ENCODE results near the gene DLG2. TPM values are rescaled to one million over a fixed set of nuclear protein-coding genes. Genes with fewer than 3 reads are reported as not detected.
"Not testable (repeated sequence)": the region's sequence is repeated elsewhere in the genome, so short reads cannot be mapped to it uniquely, and the experiment has no call there.

Gene DLG2
- total RNA-seq, 2 donors from 2014 or later, result 3.8 to 16.4 TPM

DNA sequence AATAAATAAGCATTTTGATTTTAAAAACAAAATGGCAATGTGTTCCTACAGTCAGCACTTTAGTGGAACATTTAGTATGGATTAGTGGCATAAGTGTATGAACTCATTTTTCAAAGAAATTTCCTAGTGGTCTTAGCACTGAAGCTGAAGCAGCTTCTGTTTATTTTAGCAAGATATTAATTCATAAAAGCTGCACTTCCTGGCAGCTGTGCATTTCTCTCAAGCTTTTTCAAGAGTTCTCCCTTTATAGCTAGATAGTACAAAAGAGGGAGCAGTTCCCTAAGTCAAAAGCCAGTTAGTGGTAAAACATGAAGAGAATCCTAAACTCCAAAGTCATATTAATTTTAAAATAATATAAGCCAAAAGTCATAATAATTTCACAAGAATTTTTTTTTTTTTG, 1304.9 kb downstream of the DLG2 start:
- TF ChIP-seq, protein P1, sequence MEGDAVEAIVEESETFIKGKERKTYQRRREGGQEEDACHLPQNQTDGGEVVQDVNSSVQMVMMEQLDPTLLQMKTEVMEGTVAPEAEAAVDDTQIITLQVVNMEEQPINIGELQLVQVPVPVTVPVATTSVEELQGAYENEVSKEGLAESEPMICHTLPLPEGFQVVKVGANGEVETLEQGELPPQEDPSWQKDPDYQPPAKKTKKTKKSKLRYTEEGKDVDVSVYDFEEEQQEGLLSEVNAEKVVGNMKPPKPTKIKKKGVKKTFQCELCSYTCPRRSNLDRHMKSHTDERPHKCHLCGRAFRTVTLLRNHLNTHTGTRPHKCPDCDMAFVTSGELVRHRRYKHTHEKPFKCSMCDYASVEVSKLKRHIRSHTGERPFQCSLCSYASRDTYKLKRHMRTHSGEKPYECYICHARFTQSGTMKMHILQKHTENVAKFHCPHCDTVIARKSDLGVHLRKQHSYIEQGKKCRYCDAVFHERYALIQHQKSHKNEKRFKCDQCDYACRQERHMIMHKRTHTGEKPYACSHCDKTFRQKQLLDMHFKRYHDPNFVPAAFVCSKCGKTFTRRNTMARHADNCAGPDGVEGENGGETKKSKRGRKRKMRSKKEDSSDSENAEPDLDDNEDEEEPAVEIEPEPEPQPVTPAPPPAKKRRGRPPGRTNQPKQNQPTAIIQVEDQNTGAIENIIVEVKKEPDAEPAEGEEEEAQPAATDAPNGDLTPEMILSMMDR (IDR thresholded peaks at IDR 0.05), result no peak
- ATAC-seq (ENCODE audit: insufficient number of reproducible peaks, low FRiP score, low read depth) (no peak), DNase-seq (ENCODE audit: low spot score) (no peak)
- Histone ChIP-seq H3K4me1 (ENCODE audit: control insufficient read depth in 1 of 2, low read depth in 2 of 2) (no peaks in the 10 kb centered on the region), H3K9me3 (no peaks in the 10 kb centered on the region), H3K4me3 (no peak overlapping the region), H3K27me3 (replicated peaks; ENCODE audit: insufficient read depth) (no peaks in the 10 kb centered on the region), H3K27ac (no peak overlapping the region), H3K36me3 (no peaks in the 10 kb centered on the region)

DNA sequence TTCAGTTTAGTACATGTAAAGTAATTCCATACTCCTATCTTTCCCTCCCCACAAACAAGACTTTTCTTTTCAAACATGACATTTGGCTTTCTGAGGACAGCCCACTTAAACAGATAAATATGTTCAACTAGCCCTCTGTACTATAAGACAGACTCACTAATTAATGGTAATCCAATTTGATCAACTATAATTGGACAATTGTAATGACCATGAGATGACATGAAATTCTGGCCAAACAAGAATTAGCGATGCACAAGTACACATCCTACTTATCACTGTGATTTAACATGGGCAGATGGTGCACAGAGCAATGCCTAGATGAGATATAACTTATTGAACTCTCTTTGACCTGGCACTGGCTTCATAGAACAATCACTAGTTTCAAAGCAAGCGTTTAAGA, 1307.3 kb downstream of the DLG2 start:
- no peaks in the 10 kb centered on the region for H3K9me3 ChIP-seq
- H3K4me3 ChIP-seq, result no peak overlapping the region
- TF ChIP-seq, protein P1 (IDR thresholded peaks at IDR 0.05), result no peak
- no peaks in the 10 kb centered on the region for H3K27me3 ChIP-seq (replicated peaks; ENCODE audit: insufficient read depth)
- H3K36me3 ChIP-seq, result no peaks in the 10 kb centered on the region
- DNase-seq (ENCODE audit: low spot score), result no peak
- no peaks in the 10 kb centered on the region for H3K4me1 ChIP-seq (ENCODE audit: control insufficient read depth in 1 of 2, low read depth in 2 of 2)
- no peak overlapping the region for H3K27ac ChIP-seq
- ATAC-seq (ENCODE audit: insufficient number of reproducible peaks, low FRiP score, low read depth), result no peak

DNA sequence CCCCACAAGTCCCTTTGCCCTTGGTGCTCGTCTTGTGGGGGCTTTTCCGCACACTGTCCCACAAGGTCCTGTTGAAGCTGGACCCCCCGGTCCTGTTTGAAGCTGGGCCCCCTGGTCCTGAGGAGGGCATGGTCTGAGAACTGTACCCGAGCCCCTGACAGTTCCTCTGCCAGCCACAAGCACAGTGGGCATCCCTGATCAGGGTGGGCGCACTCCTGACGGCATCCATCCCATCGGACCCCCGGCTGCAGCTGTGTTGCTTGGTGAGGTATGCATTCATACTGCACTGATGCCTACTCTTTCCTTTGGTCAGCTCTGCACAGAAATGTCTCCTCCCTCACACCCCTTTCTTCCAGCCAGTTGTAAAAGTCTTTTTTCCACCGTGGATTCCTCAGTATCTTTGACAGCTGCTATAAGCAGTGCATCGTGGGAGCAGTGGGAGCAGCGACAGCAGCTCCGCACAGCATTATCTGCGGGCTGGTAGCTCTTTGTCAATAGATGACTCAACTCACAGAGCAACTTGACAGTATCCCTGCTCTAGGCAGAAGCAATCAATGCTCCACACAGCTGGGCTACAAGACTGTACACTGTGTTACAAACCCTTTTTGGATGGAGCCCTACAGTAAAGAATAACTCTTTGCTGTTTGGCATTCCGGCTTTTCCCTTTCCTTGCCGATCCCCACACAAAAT, 1310.1 kb downstream of the DLG2 start:
- no peak overlapping the region for H3K4me3 ChIP-seq

DNA sequence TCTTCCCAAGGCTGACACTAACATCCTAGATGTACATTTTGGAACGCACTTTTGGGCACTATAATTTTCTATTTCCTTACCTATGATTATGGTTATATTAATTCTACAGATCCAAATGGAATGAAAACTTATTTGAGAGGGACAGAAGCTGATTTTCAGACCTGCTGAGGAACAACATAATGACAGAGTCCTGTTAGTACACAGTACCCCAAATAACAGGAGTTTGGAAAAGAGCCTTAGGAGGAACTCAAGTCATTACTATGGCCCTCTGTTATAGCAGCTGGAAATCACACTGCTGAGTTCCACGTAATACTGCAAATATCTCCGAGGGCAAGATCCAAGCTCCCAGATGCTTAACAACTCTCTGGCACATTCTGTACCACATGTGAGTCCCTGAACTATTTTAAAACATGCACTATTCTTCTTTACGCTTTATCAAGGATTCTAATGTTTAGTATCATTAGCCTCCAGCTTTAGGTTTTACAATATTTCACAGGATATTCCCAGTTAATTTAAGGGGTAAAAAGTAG, 1313.2 kb downstream of the DLG2 start:
- ATAC-seq (ENCODE audit: insufficient number of reproducible peaks, low FRiP score, low read depth) (no peak), DNase-seq (ENCODE audit: low spot score) (no peak)

More for the DNA sequence above, 1310.1 kb downstream of the DLG2 start:
- TF ChIP-seq, protein P1 (IDR thresholded peaks at IDR 0.05), result no peak
- Histone ChIP-seq H3K4me1 (ENCODE audit: control insufficient read depth in 1 of 2, low read depth in 2 of 2) (no peaks in the 10 kb centered on the region), H3K27me3 (replicated peaks; ENCODE audit: insufficient read depth) (no peaks in the 10 kb centered on the region), H3K9me3 (no peaks in the 10 kb centered on the region), H3K27ac (no peak overlapping the region), H3K36me3 (no peaks in the 10 kb centered on the region)
- ATAC-seq (ENCODE audit: insufficient number of reproducible peaks, low FRiP score, low read depth) (no peak), DNase-seq (ENCODE audit: low spot score) (no peak)

DNA sequence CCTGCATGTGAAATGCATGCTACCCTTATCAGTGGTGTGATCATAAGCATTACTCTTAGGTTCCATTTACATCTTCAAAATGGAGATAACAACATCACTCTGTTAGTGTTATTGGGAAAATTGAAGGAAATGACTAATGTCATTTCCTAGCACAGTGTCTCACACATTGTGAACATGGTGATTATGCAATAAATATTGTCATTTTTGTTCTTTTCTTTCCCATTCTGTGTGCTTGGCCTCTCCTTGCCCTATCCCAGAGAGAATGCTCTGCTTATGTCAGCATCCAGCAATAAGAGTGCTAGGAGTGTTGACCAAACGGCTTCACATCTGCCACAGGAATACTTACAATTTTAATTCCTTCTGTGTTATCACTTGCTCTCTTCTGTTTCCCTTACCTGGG, 1316.9 kb downstream of the DLG2 start:
- Histone ChIP-seq H3K4me1 (ENCODE audit: control insufficient read depth in 1 of 2, low read depth in 2 of 2) (no peaks in the 10 kb centered on the region), H3K9me3 (no peaks in the 10 kb centered on the region), H3K27me3 (replicated peaks; ENCODE audit: insufficient read depth) (no peaks in the 10 kb centered on the region), H3K27ac (no peak overlapping the region), H3K4me3 (no peak overlapping the region), H3K36me3 (no peaks in the 10 kb centered on the region)
- TF ChIP-seq, protein P1 (IDR thresholded peaks at IDR 0.05), result no peak
- no peak for ATAC-seq (ENCODE audit: insufficient number of reproducible peaks, low FRiP score, low read depth)
- no peak for DNase-seq (ENCODE audit: low spot score)

More for the DNA sequence above, 1313.2 kb downstream of the DLG2 start:
- Histone ChIP-seq H3K27me3 (replicated peaks; ENCODE audit: insufficient read depth) (no peaks in the 10 kb centered on the region), H3K4me3 (no peak overlapping the region), H3K9me3 (no peaks in the 10 kb centered on the region), H3K4me1 (ENCODE audit: control insufficient read depth in 1 of 2, low read depth in 2 of 2) (no peaks in the 10 kb centered on the region), H3K27ac (no peak overlapping the region), H3K36me3 (no peaks in the 10 kb centered on the region)
- TF ChIP-seq, protein P1 (IDR thresholded peaks at IDR 0.05), result no peak

DNA sequence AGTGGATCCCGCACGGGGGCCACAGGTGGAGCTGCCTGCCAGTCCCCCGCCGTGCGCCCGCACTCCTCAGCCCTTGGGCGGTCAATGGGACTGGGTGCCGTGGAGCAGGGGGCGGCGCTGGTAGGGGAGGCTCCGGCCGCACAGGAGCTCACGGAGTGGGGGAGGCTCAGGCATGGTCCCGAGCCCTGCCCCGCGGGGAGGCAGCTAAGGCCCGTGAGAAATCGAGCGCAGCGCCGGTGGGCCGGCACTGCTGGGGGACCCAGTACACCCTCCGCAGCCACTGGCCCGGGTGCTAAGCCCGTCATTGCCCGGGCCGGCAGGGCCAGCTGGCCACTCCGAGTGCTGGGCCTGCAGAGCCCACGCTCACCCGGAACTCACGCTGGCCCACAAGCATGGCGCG, 1318.7 kb downstream of the DLG2 start:
- not testable (repeated sequence) for H3K4me1 ChIP-seq (ENCODE audit: control insufficient read depth in 1 of 2, low read depth in 2 of 2); H3K9me3 ChIP-seq; H3K36me3 ChIP-seq; H3K27me3 ChIP-seq (replicated peaks; ENCODE audit: insufficient read depth); DNase-seq (ENCODE audit: low spot score); H3K4me3 ChIP-seq; ATAC-seq (ENCODE audit: insufficient number of reproducible peaks, low FRiP score, low read depth); H3K27ac ChIP-seq

Data from thoracic aorta (tissue), 2 donors.